Cerebellar nuclear complex (tissue), 1 donor: ENCODE data around the gene PTPRE.

Experiments used
- DNase-seq, 2 experiments: peaks; one replicate each; lab custom pipeline; 2025; lab: John Stamatoyannopoulos, UW

PTPRE gene

GRCh38 chr10:127906548-127907377, at the start of gene PTPRE:
PTPRE (plus strand) TSS chr10:127907103; CDS start chr10:128040882, 133,779 bp downstream.
- DNase-seq: peak in 1 of 2 experiments; percentile 7

GRCh38 chr10:127860592-127860991, 46.3 kb upstream of the PTPRE start:
- no peak for DNase-seq

- no peak for DNase-seq
Observed at GRCh38 chr10:127863231-127863825, 43.6 kb upstream of the PTPRE start.

- DNase-seq: no peak
Observed at GRCh38 chr10:127866276-127867013, 40.5 kb upstream of the PTPRE start.

GRCh38 chr10:127867805-127868204, 39.1 kb upstream of the PTPRE start:
- DNase-seq: no peak

GRCh38 chr10:127869329-127869728, 37.6 kb upstream of the PTPRE start:
- DNase-seq: no peak

- DNase-seq: no peak
Observed at GRCh38 chr10:127871631-127872010, 35.3 kb upstream of the PTPRE start.

- no peak for DNase-seq
Observed at GRCh38 chr10:127872011-127872761, 34.7 kb upstream of the PTPRE start.

GRCh38 chr10:127872871-127873600, 33.9 kb upstream of the PTPRE start:
- DNase-seq: no peak

- DNase-seq: no peak
Observed at GRCh38 chr10:127873901-127874470, 32.9 kb upstream of the PTPRE start.

GRCh38 chr10:127874671-127875448, 32.0 kb upstream of the PTPRE start:
- DNase-seq: no peak

- DNase-seq: no peak
Observed at GRCh38 chr10:127875449-127875765, 31.5 kb upstream of the PTPRE start.

- DNase-seq: no peak
Observed at GRCh38 chr10:127875916-127876315, 31.0 kb upstream of the PTPRE start.

GRCh38 chr10:127877116-127877515, 29.8 kb upstream of the PTPRE start:
- DNase-seq: no peak

GRCh38 chr10:127877699-127878098, 29.2 kb upstream of the PTPRE start:
- no peak for DNase-seq

- no peak for DNase-seq
Observed at GRCh38 chr10:127878475-127879055, 28.3 kb upstream of the PTPRE start.

- no peak for DNase-seq
Observed at GRCh38 chr10:127880557-127880956, 26.3 kb upstream of the PTPRE start.

GRCh38 chr10:127881262-127881661, 25.6 kb upstream of the PTPRE start:
- DNase-seq: no peak

- DNase-seq: no peak
Observed at GRCh38 chr10:127882391-127882790, 24.5 kb upstream of the PTPRE start.
